ENCODE measurements around the gene NUP210L. TPM values are rescaled to one million over a fixed set of nuclear protein-coding genes. Genes with fewer than 3 reads are reported as not detected.
"Not testable (repeated sequence)": the region's sequence is repeated elsewhere in the genome, so short reads cannot be mapped to it uniquely, and the experiment has no call there.

The NUP210L gene
- total RNA-seq, 1 donor from 2014 or later = 0.02 TPM

- intact Hi-C loops (cut with micrococcal nuclease); H3K27ac Mint-ChIP-seq: not testable (repeated sequence)
Measured at GRCh38 chr1:154047436-154047835, 107.4 kb downstream of the NUP210L start.

DNA sequence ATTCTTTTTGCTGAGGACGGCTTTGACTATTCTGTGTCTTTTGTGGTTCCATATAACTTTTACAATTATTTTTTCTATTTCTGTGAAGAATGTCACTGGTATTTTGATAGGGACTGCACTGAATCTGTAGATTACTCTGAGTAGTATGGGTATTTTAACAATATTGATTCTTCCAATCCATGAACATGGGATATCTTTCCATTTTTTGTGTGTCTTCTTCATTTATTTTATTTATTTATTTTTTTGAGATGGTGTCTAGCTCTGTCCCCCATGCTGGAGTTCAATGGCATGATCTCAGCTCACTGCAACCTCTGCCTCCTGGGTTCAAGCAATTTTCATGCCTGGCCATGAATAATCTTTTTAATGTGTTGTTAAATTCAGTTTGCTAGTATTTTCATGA, 121.2 kb downstream of the NUP210L start:
- H3K27ac Mint-ChIP-seq; H3K27me3 Mint-ChIP-seq; H3K4me3 Mint-ChIP-seq; H3K36me3 Mint-ChIP-seq (ENCODE audit: low read depth); DNase-seq; H3K9me3 Mint-ChIP-seq; intact Hi-C loops (cut with micrococcal nuclease); H3K4me1 Mint-ChIP-seq: not testable (repeated sequence)

More at GRCh38 chr1:154047436-154047835, 107.4 kb downstream of the NUP210L start:
- not testable (repeated sequence) for H3K4me3 Mint-ChIP-seq; H3K36me3 Mint-ChIP-seq (ENCODE audit: low read depth); DNase-seq; H3K9me3 Mint-ChIP-seq; H3K4me1 Mint-ChIP-seq
- peaks cover 17% of the 10 kb centered on the region for H3K27me3 Mint-ChIP-seq

DNA sequence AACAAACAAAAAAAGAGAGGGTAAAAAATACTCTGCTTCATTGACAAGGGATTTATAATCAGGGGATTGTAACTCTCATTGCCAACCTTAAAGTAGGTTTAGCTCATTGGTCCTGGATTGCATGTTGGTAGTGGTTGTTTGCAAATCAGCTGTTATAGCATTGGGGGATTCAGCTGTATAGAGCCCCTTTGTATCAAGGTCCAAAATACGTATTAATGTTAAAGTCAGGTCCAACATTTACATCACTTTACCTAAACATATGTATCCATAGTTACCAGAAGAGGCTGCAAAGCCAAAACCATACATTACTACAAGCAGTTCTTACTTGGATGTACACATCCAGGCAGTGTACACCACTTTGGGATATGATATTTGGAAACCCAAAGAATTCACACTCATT, 134.9 kb downstream of the NUP210L start:
- Mint-ChIP-seq H3K9me3 (no peaks in the 10 kb centered on the region), H3K4me1 (no peaks in the 10 kb centered on the region), H3K4me3 (no peak overlapping the region), H3K27me3 (no peaks in the 10 kb centered on the region), H3K36me3 (ENCODE audit: low read depth) (no peaks in the 10 kb centered on the region), H3K27ac (no peak overlapping the region)
- intact Hi-C loops (cut with micrococcal nuclease) = no loop called here
- no peak for DNase-seq

GRCh38 chr1:154019269-154019668, 135.6 kb downstream of the NUP210L start:
- H3K27ac Mint-ChIP-seq = no peak overlapping the region
- H3K9me3 Mint-ChIP-seq = no peaks in the 10 kb centered on the region
- H3K4me1 Mint-ChIP-seq = peaks cover 1% of the 10 kb centered on the region
- no peak overlapping the region for H3K4me3 Mint-ChIP-seq
- DNase-seq = no peak
- intact Hi-C loops (cut with micrococcal nuclease) = no loop called here
- H3K36me3 Mint-ChIP-seq (ENCODE audit: low read depth) = no peaks in the 10 kb centered on the region
- no peaks in the 10 kb centered on the region for H3K27me3 Mint-ChIP-seq

DNA sequence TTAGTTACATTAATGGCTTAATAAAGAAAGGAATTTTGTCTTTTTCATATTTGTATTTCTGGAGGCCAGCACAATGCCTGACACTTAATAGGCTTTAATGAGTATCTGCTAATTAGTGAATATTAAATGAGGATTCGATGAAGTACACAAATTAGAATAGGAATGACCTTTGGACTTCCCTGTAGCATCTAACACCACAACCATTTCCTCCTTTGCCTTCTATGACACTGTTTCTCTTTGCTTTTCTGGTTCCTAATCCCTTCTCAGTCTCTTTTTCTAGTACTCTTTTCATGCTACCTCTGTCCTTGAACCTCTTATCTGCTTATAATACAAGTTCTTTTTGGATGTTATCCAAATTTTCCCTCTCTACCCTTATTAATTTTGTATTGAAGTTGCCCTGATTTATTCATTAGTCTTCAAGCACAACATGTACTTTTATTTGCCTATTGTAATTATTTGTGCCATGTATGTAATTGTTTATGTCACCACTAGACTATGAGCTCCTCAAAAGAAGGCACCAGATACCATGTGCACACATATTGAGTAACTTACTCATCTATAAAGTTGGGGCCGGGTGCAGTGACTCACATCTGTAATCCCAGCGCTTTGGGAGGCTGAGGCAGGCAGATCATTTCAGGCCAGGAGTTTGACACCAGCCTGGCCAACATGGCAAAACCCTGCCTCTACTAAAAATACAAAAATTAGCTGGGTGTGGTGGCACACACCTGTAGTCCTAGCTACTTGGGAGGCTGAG, 140.5 kb downstream of the NUP210L start:
- Mint-ChIP-seq H3K27me3 (no peaks in the 10 kb centered on the region), H3K4me1 (peaks cover 1% of the 10 kb centered on the region), H3K9me3 (no peaks in the 10 kb centered on the region), H3K27ac (no peak overlapping the region), H3K4me3 (no peak overlapping the region), H3K36me3 (ENCODE audit: low read depth) (no peaks in the 10 kb centered on the region)
- intact Hi-C loops (cut with micrococcal nuclease) = no loop called here
- no peak for DNase-seq

GRCh38 chr1:154012543-154012942, 142.3 kb downstream of the NUP210L start:
- H3K27ac Mint-ChIP-seq; H3K4me1 Mint-ChIP-seq; DNase-seq; H3K9me3 Mint-ChIP-seq; intact Hi-C loops (cut with micrococcal nuclease); H3K4me3 Mint-ChIP-seq; H3K27me3 Mint-ChIP-seq; H3K36me3 Mint-ChIP-seq (ENCODE audit: low read depth): not testable (repeated sequence)

DNA sequence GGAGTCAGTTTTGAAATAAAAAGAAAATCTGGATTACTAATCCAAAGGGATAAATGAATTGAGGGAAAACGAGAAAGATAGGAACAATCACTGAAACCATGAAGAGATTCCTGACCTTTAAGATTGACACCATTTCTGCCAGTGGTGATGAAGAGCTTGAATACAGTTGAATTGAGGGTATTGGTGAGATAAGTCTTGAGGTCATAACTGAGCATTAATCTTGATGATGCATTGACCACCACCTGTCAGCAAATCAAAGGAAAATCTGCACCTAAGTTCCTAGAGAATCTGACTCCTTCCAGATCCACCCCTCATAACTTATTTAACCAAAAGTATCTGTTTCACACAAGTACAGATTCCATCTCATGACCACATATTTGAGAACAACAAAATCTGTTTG, 142.7 kb downstream of the NUP210L start:
- no peak overlapping the region for H3K4me3 Mint-ChIP-seq
- DNase-seq = no peak
- intact Hi-C loops (cut with micrococcal nuclease) = no loop called here
- H3K27me3 Mint-ChIP-seq = no peaks in the 10 kb centered on the region
- peaks cover 1% of the 10 kb centered on the region for H3K4me1 Mint-ChIP-seq
- no peaks in the 10 kb centered on the region for H3K9me3 Mint-ChIP-seq
- H3K36me3 Mint-ChIP-seq (ENCODE audit: low read depth) = no peaks in the 10 kb centered on the region
- no peak overlapping the region for H3K27ac Mint-ChIP-seq

DNA sequence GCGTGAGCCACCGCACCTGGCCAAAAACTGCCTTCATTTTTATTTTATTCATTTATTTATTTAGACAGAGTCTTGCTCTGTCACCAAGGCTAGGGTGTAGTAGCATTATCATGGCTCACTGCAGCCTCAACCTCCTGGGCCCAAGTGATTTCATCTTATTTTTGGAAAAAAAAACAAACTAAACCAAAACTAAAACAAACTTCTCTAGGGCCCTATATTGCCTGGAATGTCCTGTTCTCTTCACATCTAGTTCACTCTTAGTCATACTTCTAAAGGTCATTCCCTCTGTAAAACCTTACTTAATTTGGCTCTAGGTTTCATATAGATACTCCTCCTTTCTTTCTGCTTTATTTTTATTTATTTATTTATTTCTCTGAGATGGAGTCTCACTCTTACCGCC, 148.7 kb downstream of the NUP210L start:
- H3K36me3 Mint-ChIP-seq (ENCODE audit: low read depth) = no peaks in the 10 kb centered on the region
- no peaks in the 10 kb centered on the region for H3K9me3 Mint-ChIP-seq
- no peaks in the 10 kb centered on the region for H3K4me1 Mint-ChIP-seq
- intact Hi-C loops (cut with micrococcal nuclease) = no loop called here
- DNase-seq = no peak
- H3K4me3 Mint-ChIP-seq = no peak overlapping the region
- no peak overlapping the region for H3K27ac Mint-ChIP-seq
- H3K27me3 Mint-ChIP-seq = no peaks in the 10 kb centered on the region

DNA sequence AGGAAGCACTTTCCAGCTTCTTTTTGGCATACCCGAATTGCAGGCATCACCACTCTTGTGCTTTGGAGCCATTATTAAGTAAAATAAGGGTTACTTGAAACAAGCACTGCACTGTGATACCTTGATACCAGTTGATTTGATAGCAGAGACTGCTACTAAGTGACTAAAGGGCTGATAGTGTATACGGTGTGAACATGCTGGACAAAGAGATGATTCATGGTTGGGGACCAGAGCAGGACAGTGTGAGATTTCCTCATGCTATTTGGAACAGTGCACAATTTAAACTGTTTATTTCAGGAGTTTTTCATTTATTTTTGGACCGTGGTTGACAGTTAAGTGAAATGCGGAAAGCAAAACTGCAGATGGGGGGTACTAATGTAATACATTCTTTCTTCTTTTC, 154.5 kb downstream of the NUP210L start:
- intact Hi-C loops (cut with micrococcal nuclease) = no loop called here
- Mint-ChIP-seq H3K4me3 (no peak overlapping the region), H3K36me3 (ENCODE audit: low read depth) (peaks cover 11% of the 10 kb centered on the region), H3K27me3 (no peaks in the 10 kb centered on the region), H3K4me1 (no peaks in the 10 kb centered on the region), H3K9me3 (no peaks in the 10 kb centered on the region), H3K27ac (no peak overlapping the region)
- DNase-seq = no peak

GRCh38 chr1:153996882-153997281, 158.0 kb downstream of the NUP210L start:
- DNase-seq; H3K27ac Mint-ChIP-seq; H3K9me3 Mint-ChIP-seq; H3K4me3 Mint-ChIP-seq; intact Hi-C loops (cut with micrococcal nuclease); H3K27me3 Mint-ChIP-seq: not testable (repeated sequence)
- Mint-ChIP-seq H3K4me1 (peaks cover 10% of the 10 kb centered on the region), H3K36me3 (ENCODE audit: low read depth) (peaks cover 36% of the 10 kb centered on the region)

- H3K9me3 Mint-ChIP-seq = no peaks in the 10 kb centered on the region
- intact Hi-C loops (cut with micrococcal nuclease) = no loop called here
- peaks cover 48% of the 10 kb centered on the region for H3K36me3 Mint-ChIP-seq (ENCODE audit: low read depth)
- H3K4me1 Mint-ChIP-seq = peaks cover 18% of the 10 kb centered on the region
- no peak overlapping the region for H3K27ac Mint-ChIP-seq
- no peak overlapping the region for H3K4me3 Mint-ChIP-seq
- no peak for DNase-seq
- H3K27me3 Mint-ChIP-seq = no peaks in the 10 kb centered on the region
Measured at GRCh38 chr1:153995640-153996039, 159.2 kb downstream of the NUP210L start.

DNA sequence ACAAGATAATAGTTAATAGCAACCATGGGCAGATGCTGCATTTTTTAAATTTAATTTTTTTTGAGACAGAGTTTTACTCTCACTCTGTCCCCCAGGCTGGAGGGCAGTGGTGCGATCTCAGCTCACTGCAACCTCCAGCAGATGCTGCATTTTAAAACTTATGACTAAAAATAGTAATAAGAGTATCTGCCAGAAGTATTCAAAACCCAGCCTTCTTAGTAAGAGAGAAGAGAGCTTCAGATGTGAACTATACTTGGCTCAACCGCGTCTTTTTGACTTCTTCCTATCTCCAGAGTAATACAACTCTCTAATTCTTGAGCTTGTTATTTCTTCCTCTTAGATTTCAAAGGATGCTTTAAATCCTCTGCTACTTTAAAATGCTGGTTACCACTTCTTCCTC, 159.7 kb downstream of the NUP210L start:
- no peak for DNase-seq
- Mint-ChIP-seq H3K27me3 (no peaks in the 10 kb centered on the region), H3K4me1 (peaks cover 22% of the 10 kb centered on the region), H3K4me3 (no peak overlapping the region), H3K27ac (no peak overlapping the region), H3K9me3 (peaks cover 3% of the 10 kb centered on the region), H3K36me3 (ENCODE audit: low read depth) (peaks cover 50% of the 10 kb centered on the region)
- intact Hi-C loops (cut with micrococcal nuclease) = no loop called here

- no peaks in the 10 kb centered on the region for H3K27me3 Mint-ChIP-seq
- peaks cover 29% of the 10 kb centered on the region for H3K4me1 Mint-ChIP-seq
- peaks cover 3% of the 10 kb centered on the region for H3K9me3 Mint-ChIP-seq
- peak overlapping the region; percentile 96 for H3K27ac Mint-ChIP-seq
- intact Hi-C loops (cut with micrococcal nuclease) = loop anchor here (2.0 to 5.0 kb wide), 4 partner anchors 165 to 281 kb away; partner anchors contain the start of genes HAX1, INTS3 and NUP210L
- H3K4me3 Mint-ChIP-seq = peak overlapping the region; percentile 93
- no peak for DNase-seq
- peaks cover 49% of the 10 kb centered on the region for H3K36me3 Mint-ChIP-seq (ENCODE audit: low read depth)
Measured at GRCh38 chr1:153991806-153992205, 163.1 kb downstream of the NUP210L start.

DNA sequence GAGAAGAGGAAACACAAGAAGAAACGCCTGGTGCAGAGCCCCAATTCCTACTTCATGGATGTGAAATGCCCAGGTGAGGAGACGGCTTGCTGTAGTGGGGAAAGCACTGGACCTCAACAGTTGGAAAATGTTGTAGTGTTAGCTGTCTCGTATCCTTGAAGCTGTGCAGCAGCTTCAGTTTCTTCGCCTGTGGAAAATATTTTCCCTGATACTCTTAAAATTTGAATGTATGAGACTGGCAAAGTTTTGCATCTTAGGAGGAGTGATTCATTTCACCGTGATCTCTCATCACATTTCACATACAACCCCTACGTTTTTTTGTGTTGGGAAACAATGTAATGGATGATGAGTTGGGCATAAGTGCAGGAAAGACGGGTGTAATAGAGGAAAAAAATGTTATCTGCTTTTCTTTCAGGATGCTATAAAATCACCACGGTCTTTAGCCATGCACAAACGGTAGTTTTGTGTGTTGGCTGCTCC, 163.7 kb downstream of the NUP210L start:
- peaks cover 3% of the 10 kb centered on the region for H3K9me3 Mint-ChIP-seq
- peaks cover 34% of the 10 kb centered on the region for H3K4me1 Mint-ChIP-seq
- peak overlapping the region; percentile 93 for H3K4me3 Mint-ChIP-seq
- no peaks in the 10 kb centered on the region for H3K27me3 Mint-ChIP-seq
- H3K27ac Mint-ChIP-seq = peak overlapping the region; percentile 96
- intact Hi-C loops (cut with micrococcal nuclease) = loop anchor here (2.0 to 5.0 kb wide), 4 partner anchors 166 to 282 kb away; partner anchors contain the start of genes HAX1, INTS3 and NUP210L
- no peak for DNase-seq
- peaks cover 45% of the 10 kb centered on the region for H3K36me3 Mint-ChIP-seq (ENCODE audit: low read depth)

Measured in activated CD4-positive, alpha-beta T cell treated with anti-CD3 and anti-CD28 coated beads, Interleukin-2, amount 10 ng/mL, durations not matched to agents 24 days and 14 days (primary cell).